Right lobe of liver (tissue), 6 donors: ENCODE results near the gene YWHAG. TPM values are rescaled to one million over a fixed set of nuclear protein-coding genes. Genes with fewer than 3 reads are reported as not detected.

Source experiments
- ATAC-seq, 4 donors: fragments of 200-7000 bp; cut with Tn5 transposase; one replicate each; pipeline ENCODE4 v1.9.1; 2020; ENCODE audit warnings: mild to moderate bottlenecking in 4 of 4, moderate library complexity in 4 of 4
- DNase-seq, 3 donors: peaks; one replicate each; pipeline ENCODE4 v3.0.0-alpha.2; 2020
- H3K27ac ChIP-seq, 3 donors: fragments of 200-600 bp; one replicate each; pipeline ENCODE4 v1.8.0; 2022
- H3K27me3 ChIP-seq, 2 donors: fragments of 200-600 bp; one replicate each; pipeline ENCODE4 v1.8.0; 2022
- H3K36me3 ChIP-seq, 4 donors: fragments of 200-600 bp; sonication (generic) in 1 of 4; one replicate each; pipeline versions ENCODE4 v1.5.1 to v1.8.0; 2017 to 2022; ENCODE audit warnings: control low read depth in 1 of 4
- H3K4me1 ChIP-seq, 4 donors: fragments of 200-600 bp; sonication (generic) in 1 of 4; one replicate each; pipeline versions ENCODE4 v1.5.1 to v1.8.0; 2017 to 2022; ENCODE audit warnings: control low read depth in 1 of 4
- H3K4me3 ChIP-seq, 3 donors: fragments of 200-600 bp; one replicate each; pipeline ENCODE4 v1.8.0; 2022
- H3K9me3 ChIP-seq, 4 donors: fragments of 200-600 bp; sonication (generic) in 1 of 4; one replicate each; pipeline versions ENCODE4 v1.5.1 to v1.8.0; 2017 to 2022; ENCODE audit warnings: control low read depth in 1 of 4
- CTCF ChIP-seq, 4 donors: fragments of 200-600 bp in 3 of 4; fragments of 450-650 bp in 1 of 4; IDR thresholded peaks; one replicate each; pipeline versions ENCODE4 v1.5.1 to v1.8.0; 2016 to 2022; ENCODE audit warnings: antibody characterized with exemption in 4 of 4, mild to moderate bottlenecking in 2 of 4
- POLR2A ChIP-seq: fragments of 450-650 bp; IDR thresholded peaks from one replicate; pipeline ENCODE4 v1.6.1; 2017; ENCODE audit warnings: antibody characterized with exemption, mild to moderate bottlenecking
- WGBS: methylation state at CpG from one replicate; pipeline ENCODE4 v1.1.6; 2018; ENCODE audit warnings: low coverage, low lambda C conversion rate; ENCODE audit not compliant: insufficient coverage; ENCODE audit errors: missing lambda C conversion rate; 5-methylcytosine and 5-hydroxymethylcytosine counted together
- intact Hi-C, 2 donors: fragments of 100-400 bp; cut with DNase I; formaldehyde crosslinking; loops; one replicate each; pipeline versions ENCODE4 v1.11.2 to v1.14.1; 2022
- total RNA-seq, 6 experiments: library from RNA; depleted of rRNA in 2 of 6; stranded (reverse); fragments of >200 nt in 2 of 6; fragmentation: NEBNext Ultra II Directional in 3 of 6; extraction: Animal tissue kit (Norgen Biotek cat#: 25700) in 3 of 6; gene quantifications; one replicate each; pipeline versions ENCODE4 v1.1.0 to v1.2.4, GENCODE V29; 2016 to 2023
- donor health status: DM: no; HTN: yes; CAD: no.
- donor health status: DM: no; HTN: no; CAD: no.
- donor health status: DM: no; HTN: no; CAD: no.
- donor health status: DM: no; HTN: yes; CAD: no.
- donor health status: DM: no; HTN: yes; CAD: no.

YWHAG gene
- total RNA-seq, 6 experiments from 2014 or later, result 43.5 to 69.1 (median 58.4) TPM

DNA sequence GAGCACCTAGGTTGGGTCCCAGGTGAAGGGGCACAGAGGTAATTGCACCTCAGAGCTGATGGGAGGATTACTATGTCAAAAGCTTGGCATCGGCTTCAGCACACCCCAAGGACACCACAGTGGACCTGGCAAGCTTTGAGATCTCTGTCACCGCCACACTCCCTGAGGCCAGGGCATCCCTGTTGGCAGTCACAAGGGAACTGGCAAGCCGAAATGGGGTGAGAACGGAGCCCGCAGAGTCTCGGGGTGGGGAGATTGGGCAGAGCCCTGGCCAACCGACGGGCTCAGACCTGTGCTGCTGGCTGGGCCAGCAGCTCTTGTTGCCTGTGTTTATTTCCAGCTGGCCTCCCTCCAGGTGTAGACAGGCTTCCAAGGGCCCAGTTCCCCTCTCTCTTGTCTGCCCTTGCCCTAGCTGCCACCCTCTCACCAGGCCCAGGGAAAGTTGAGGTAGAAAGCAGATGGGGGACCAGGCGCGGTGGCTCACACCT lies 53.9 kb downstream of the YWHAG start:
- WGBS, result 0% methylated on average over 3 of the region's 10 CpGs
- intact Hi-C loops, result no loop called here
- H3K27me3 ChIP-seq, result no peaks in the 10 kb centered on the region
- no peak overlapping the region for H3K4me3 ChIP-seq
- peaks cover 0 to 33% (median 16%) of the 10 kb centered on the region in 4 donors for H3K4me1 ChIP-seq
- DNase-seq (peak; percentile 78 to 97 (median 96)), ATAC-seq (peak; percentile 11 to 66 (median 57))
- no peak for TF ChIP-seq POLR2A
- no peak for TF ChIP-seq CTCF (IDR thresholded peaks at IDR 0.05)
- H3K36me3 ChIP-seq, result peaks cover 0 to 3% (median 0%) of the 10 kb centered on the region in 4 donors
- H3K27ac ChIP-seq, result peak overlapping the region; percentile 100
- no peaks in the 10 kb centered on the region for H3K9me3 ChIP-seq

GRCh38 chr7:76303202-76304147 lies 55.3 kb downstream of the YWHAG start:
- Histone ChIP-seq H3K4me3 (peak overlapping the region; percentile 75 to 87 (median 77)), H3K27me3 (no peaks in the 10 kb centered on the region), H3K36me3 (peaks cover 0 to 3% (median 0%) of the 10 kb centered on the region in 4 donors), H3K9me3 (no peaks in the 10 kb centered on the region), H3K4me1 (peaks cover 0 to 33% (median 16%) of the 10 kb centered on the region in 4 donors), H3K27ac (peak overlapping the region; percentile 100)
- WGBS, result 0% methylated on average over 19 of the region's 56 CpGs
- no peak for TF ChIP-seq CTCF (IDR thresholded peaks at IDR 0.05)
- peak; percentile 70 for TF ChIP-seq POLR2A
- ATAC-seq, result peak; percentile 58 to 71 (median 64)
- intact Hi-C loops, result no loop called here
- peak; percentile 92 to 93 (median 93) for DNase-seq

GRCh38 chr7:76302347-76303201 lies 56.2 kb downstream of the YWHAG start, which contains the start of gene HSPB1:
Gene HSPB1 (plus strand): TSS chr7:76302673. CDS start chr7:76302713, 40 bp downstream.
- intact Hi-C loops, result no loop called here
- H3K36me3 ChIP-seq, result peaks cover 0 to 3% (median 0%) of the 10 kb centered on the region in 4 donors
- ATAC-seq (peak; percentile 64 to 82 (median 74)), DNase-seq (peak; percentile 94 to 97 (median 97))
- no peaks in the 10 kb centered on the region for H3K27me3 ChIP-seq
- H3K4me1 ChIP-seq, result peaks cover 0 to 32% (median 15%) of the 10 kb centered on the region in 4 donors
- H3K4me3 ChIP-seq, result peak within 1 kb of the TSS; percentile 75 to 87 (median 77)
- WGBS, result 4% methylated on average over 22 of the region's 75 CpGs
- H3K9me3 ChIP-seq, result no peaks in the 10 kb centered on the region
- TF ChIP-seq CTCF (IDR thresholded peaks at IDR 0.05) (no peak), POLR2A (peak; percentile 96)
- peak within 1 kb of the TSS; percentile 100 for H3K27ac ChIP-seq

- Histone ChIP-seq H3K4me1 (peaks cover 0 to 21% (median 10%) of the 10 kb centered on the region in 4 donors), H3K9me3 (no peaks in the 10 kb centered on the region), H3K27ac (no peak overlapping the region), H3K27me3 (no peaks in the 10 kb centered on the region), H3K36me3 (peaks cover 0 to 3% (median 0%) of the 10 kb centered on the region in 4 donors), H3K4me3 (no peak overlapping the region)
- ATAC-seq (no peak), DNase-seq (no peak)
- intact Hi-C loops, result no loop called here
- no peak for TF ChIP-seq CTCF (IDR thresholded peaks at IDR 0.05)
- TF ChIP-seq POLR2A, result no peak
- 96% methylated on average over 3 of the region's 3 CpGs for WGBS
Measured at GRCh38 chr7:76301000-76301399, 57.8 kb downstream of the YWHAG start.
